Keratinocyte (primary cell): ENCODE results near the gene STYX.

ENCODE experiments used
- CTCF ChIP-seq, 3 experiments: IDR thresholded peaks in 1 of 3; conservative IDR thresholded peaks in 1 of 3; optimal IDR thresholded peaks in 1 of 3; 2 replicates in 2 of 3; 3 replicates in 1 of 3; pipeline versions ENCODE3 to v1.5.1; 2011; ENCODE audit warnings: low read length in 3 of 3, mild to moderate bottlenecking in 3 of 3, moderate library complexity in 2 of 3, control low read depth in 1 of 3, inconsistent platforms in 1 of 3; ENCODE audit not compliant: insufficient read depth in 2 of 3; ENCODE audit errors: extremely low read depth in 1 of 3
- EZH2 ChIP-seq: IDR thresholded peaks from one replicate; pipeline ENCODE4 v1.6.1; 2012; ENCODE audit warnings: inconsistent platforms, mild to moderate bottlenecking, low read length, moderate library complexity

GRCh38 chr14:52791223-52792096 lies 61.5 kb downstream of the STYX start, which contains the start of gene GNPNAT1:
- TF ChIP-seq CTCF (optimal IDR thresholded peaks at IDR 0.05 in 1 of 3, IDR thresholded peaks at IDR 0.05 in 1 of 3, conservative IDR thresholded peaks at IDR 0.05 in 1 of 3; ENCODE audit: extremely low read depth in 1 of 3, insufficient read depth in 2 of 3, low read length in 3 of 3) = no peak
- TF ChIP-seq EZH2 = no peak
